RCC 7860 (cell line): Measurements from ENCODE around the gene RNFT2.
"Not testable (repeated sequence)": the region's sequence is repeated elsewhere in the genome, so short reads cannot be mapped to it uniquely, and the experiment has no call there.

Experiments
- DNase-seq: peaks from one replicate; pipeline ENCODE4 v3.0.0-alpha.2; 2015; ENCODE audit warnings: low spot score
- FAIRE-seq: peaks from 2 replicates; lab custom pipeline; 2012; peaks lifted over from hg19 to GRCh38; lab: Jason Lieb, UNC

The RNFT2 gene

DNA sequence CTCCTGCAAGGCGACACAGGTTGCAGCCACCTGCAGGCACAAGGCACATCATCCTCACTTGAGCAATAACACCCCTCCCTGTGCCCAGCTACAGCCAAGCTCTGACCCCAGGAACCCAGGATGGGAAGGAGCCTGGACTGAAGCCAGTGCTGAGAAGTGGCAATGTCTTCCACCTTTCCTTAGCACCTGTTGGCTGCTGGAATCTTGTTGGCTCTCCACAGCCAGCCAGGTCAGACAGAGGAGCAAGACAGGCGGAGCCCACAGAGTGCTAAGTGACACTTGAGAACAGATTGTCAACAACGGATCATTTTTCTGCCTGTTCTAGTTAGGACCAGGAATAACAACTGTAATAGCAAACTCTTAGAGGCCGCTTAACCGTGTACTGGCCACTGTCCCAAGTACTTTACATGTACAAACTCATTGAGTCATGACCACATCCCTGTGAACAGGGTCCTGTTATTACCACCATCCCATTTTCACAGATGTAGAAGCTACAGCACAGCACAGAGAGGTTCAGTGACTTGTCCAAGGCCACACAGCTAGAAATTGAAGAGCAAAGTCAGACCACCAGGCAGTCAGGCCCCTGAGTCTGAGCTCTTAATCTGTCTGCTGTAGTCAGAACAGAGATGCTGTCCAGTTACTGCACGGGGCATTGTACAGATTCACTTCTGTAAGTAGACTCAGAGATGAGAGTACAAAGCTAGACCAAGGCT lies 45.6 kb downstream of the RNFT2 start:
- DNase-seq (no peak), FAIRE-seq (no peak)

DNA sequence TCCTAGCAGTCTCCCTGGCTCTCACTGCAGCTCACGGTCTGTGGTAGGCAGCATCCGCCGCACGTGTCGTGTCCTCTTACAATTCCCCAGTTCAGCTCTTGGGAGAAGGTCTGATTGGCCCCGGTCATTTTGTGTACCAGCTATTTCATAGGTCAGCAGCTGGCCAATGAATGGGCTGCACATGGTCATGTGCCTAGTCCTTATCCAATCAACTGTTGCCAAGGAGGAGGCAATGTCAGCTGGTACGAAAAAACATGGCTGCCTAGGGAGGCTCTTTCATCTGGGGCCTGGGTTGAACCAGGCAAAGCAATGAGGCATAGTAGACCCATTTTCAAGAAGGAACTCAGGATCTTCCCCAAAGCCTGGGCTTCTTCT lies 46.1 kb downstream of the RNFT2 start:
- FAIRE-seq (no peak), DNase-seq (no peak)

DNA sequence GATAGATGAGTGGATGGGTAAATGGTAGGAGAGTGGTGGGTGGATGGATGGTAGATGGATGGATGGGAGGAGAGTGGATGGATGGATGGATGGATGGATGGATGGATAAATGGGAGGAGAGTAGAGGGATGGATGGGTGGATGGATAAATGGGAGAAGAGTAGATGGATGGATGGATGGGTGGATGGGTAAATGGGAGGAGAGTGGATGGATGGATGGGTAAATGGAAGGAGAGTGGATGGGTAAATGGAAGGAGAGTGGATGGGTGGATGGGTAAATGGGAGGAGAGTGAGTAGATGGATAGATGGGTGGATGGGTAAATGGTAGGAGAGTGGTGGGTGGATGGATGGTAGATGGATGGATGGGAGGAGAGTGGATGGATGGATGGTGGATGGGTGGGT lies 51.4 kb downstream of the RNFT2 start:
- not testable (repeated sequence) for DNase-seq, FAIRE-seq

DNA sequence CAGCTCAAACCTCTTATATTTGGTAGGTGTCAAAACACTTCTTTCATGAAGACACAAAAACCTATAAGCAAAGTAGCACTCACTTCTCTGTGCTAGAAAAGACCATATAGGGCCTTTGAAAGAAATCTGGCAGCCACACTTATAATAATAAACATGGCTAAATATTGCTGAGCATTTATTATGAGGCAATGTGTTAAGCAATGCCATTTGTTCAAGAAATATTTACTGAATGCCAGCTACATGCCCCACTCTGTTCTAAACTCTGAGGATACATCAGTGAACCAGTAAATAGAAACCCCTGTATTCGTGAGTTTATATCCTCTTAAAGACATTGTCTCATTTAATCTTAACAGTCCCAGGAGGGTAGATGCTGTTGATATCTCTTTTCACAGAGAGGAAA lies 52.0 kb downstream of the RNFT2 start:
- no peak for DNase-seq
- no peak for FAIRE-seq

DNA sequence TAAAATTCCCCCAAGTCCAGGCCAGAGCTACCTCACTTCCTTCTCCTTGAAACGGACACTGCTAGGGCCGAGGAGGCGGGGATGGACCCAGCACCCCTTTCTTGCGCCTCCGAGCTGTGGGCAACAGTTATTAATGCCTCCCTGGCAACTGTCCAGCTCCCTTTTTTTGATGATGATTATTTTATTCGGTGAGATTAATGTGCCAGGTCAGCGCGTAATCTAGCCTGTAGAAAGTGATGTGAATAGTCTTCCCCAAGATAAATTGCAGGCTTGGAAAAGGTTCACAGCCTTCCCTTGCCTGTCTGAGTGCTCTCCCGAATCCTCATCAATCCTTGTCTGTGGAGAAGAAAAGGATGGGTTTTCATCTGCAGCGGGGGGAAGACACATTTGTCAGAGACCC lies 54.3 kb downstream of the RNFT2 start:
- DNase-seq (no peak), FAIRE-seq (no peak)

DNA sequence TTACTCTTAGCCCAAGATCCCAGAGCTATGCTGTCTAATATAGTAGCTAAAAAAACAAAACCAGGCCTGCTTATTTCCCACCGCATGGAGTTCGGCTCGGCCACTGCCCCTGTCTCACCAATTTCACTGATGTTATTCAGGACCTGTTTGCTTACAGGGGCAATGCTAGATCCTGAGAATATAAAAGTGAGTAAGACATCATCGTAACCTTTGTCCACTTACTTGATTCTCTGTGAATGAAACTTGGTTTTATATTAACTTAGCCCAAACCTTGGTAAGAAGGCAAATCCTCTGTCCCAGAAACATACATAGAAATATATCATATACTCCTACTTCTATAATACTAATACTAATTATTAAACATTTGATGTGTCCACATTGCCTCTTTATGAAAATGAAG lies 56.6 kb downstream of the RNFT2 start:
- DNase-seq (no peak), FAIRE-seq (no peak)

DNA sequence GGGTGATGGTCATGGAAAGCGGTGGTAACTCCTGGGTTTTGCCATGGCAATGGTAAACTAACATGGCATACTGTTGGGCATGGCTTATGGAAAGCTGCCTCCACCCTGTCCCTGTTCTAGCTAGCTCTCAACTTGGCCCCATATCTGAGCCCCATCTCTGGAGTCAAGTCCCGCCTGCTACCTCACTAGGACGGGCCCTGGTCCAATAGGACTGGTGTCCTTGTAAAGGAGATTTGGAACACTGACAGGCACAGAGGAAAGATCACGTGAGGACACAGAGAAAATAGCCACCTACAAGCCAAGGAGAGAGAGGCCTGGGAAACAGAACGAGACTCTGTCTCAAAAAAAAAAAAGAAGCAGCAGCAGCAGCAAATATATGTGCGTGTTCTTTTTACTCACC lies 59.8 kb downstream of the RNFT2 start:
- DNase-seq (no peak), FAIRE-seq (no peak)

DNA sequence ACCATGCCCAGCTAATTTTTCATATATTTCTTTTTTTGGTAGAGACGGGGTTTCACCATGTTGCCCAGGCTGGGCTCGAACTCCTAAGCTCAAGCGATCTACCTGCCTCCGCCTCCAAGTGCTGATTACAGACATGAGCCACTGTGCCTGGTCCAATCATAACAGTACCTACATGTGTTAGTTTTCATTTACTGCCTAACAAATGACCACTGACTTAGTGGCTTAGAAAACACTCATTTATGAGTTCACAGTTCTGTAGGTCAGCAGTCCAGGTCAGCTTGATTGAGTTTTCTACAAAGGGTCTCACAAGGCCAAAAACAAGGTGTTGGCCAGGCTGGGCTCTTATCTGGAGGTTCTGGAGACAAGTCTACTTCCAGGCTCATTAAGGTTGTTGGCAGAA lies 60.6 kb downstream of the RNFT2 start:
- FAIRE-seq, result no peak
- DNase-seq, result no peak

DNA sequence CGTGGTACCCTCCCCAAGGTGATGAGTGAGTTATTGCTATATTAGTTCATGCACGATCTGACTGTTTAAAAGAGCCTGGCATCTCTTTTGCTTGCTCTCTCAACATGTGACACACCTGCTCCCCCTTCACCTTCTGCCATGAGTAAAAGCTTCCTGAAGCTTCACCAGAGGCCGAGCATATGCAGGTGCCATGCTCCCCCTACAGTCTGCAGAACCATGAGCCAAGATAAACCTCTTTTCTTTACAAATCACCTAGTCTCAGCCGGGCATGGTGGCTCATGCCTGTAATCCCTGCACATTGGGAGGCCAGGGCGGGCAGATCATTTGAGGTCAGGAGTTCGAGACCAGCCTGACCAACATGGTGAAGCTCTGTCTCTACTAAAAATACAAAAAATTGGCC lies 61.8 kb downstream of the RNFT2 start:
- no peak for FAIRE-seq
- DNase-seq, result no peak

DNA sequence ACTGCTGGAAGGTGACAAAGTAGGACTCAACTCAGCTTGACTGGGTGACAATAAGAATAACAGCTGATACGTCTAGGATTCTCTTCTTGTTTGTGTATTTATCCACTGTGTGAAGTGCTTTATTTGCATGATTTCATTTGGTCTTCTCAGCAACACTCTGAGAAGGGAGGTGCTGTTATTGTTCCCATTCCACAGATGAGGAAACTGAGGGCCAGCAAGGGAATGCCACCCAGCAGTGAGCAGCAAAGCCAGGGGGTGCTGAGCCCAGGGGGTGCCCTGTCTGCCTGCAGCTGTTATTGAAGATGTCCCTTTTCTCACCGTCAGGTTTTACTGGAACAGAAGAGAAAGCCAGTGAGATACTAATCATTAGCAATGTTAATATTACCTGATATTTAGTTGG lies 62.8 kb downstream of the RNFT2 start:
- FAIRE-seq, result no peak
- no peak for DNase-seq

DNA sequence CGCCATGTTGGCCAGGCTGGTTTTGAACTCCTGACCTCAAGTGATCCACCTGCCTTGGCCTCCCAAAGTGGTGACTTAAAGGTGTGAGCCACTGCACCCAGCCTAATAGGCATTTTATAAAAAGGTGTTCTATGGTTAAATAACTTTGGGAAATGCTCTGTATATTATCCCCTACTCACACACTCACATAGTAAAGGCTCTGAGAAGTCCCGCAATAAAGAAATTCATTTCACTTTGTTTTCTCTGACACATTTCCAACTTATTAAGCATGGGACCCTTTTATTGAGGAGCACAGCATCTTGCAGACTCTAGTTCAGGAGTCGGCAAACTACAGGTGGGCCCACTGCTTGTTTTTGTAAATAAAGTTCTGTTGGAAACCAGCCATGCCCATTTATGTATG lies 63.9 kb downstream of the RNFT2 start:
- FAIRE-seq (no peak), DNase-seq (no peak)

DNA sequence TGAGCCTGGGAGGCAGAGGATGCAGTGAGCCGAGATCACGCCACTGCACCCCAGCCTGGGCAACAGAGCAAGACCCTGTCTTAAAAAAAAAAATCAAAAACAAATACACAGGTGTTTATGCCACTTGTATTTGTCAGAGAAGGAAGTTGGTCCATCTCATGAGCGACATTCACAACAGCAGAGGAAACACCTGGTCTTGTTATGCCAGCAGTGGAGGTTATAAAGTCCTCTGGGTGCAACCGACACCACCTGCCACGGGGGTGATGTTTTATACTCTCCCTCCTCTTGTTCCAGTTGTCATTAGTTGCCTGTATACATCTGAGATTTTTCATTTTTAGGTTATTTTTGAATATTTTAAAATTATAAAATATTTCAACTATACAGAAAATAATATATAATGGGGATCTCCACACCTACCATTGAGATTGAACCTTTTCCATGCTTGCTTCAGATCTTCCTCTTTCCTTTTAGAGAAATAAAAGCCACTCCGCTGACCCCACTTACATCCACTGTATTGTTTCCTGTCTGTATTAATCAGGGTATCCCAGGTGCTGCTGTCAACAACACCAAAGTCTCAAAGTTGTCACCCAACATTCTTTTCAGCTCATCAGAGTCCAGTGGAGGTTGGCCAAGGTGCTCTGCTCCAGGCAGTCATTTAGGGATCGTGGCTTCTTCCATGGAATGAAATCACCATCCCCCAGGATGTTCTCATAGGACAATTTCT lies 65.1 kb downstream of the RNFT2 start:
- DNase-seq (no peak), FAIRE-seq (no peak)

DNA sequence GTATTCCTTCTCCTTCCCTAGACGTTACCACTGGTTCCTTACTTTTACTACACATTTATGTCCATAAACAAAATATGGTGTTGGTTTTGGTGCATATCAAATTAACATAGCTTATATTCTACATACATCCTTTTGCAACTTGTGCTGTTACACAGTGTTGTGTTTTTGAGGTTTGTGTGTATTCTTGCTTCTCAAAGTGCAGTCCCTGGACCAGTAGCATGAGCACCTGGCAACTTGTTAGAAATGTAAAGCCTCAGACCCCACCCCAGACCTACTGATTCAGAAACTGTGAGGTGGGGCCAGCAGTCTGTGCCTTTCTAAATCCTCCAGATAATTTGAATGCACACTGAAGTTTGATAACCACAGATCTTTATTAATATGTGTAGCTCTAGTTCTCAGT lies 65.9 kb downstream of the RNFT2 start:
- no peak for FAIRE-seq

DNA sequence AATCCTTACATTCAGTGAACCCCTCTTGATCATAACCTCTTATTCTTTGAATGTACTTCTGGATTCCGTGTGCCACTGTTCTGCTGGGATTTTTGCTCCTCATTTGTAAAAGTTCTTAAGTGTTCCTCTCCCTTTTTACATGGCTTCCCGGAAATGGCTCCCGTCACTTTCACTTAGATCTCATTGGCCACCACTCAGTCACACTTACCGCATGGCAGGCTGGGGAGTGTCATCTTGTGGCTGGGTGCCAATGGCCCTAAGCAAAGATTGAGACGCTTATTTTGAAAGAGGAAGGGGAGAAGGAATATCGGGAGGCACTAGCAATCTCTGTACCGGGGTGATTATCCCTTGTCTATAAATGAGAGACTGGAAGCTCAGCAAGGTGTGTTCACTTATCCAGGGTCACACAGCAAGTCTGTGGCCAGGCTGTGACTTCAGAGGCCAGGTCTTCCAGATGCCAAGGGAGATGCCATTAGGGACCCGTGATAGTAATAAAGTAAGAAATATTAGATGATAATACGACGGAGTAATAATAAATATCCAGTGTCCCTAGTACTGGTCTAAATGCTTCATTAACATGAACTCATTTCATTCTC lies 68.8 kb downstream of the RNFT2 start:
- DNase-seq, result no peak

More for the DNA sequence above, 65.9 kb downstream of the RNFT2 start:
- DNase-seq, result no peak

DNA sequence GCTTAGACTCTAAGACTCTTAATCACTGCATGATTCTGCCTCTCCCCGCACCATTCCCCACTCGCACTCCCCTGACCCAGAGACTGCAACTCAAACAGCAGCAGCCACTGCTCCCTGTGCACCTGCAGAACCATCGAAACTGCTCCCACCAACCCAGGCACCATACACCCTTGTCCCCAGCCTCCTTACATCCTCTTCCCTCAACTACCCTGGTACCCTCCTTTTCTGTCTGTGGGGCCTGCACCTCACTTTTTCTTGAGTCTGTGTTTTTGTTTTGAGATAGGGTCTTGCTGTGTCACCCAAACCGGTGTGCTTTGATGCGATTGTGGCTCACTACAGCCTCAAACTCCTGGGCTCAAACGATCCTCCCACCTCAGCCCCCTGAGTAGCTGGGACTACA lies 69.4 kb downstream of the RNFT2 start:
- FAIRE-seq (no peak), DNase-seq (no peak)

More for the DNA sequence above, 68.8 kb downstream of the RNFT2 start:
- FAIRE-seq, result no peak

DNA sequence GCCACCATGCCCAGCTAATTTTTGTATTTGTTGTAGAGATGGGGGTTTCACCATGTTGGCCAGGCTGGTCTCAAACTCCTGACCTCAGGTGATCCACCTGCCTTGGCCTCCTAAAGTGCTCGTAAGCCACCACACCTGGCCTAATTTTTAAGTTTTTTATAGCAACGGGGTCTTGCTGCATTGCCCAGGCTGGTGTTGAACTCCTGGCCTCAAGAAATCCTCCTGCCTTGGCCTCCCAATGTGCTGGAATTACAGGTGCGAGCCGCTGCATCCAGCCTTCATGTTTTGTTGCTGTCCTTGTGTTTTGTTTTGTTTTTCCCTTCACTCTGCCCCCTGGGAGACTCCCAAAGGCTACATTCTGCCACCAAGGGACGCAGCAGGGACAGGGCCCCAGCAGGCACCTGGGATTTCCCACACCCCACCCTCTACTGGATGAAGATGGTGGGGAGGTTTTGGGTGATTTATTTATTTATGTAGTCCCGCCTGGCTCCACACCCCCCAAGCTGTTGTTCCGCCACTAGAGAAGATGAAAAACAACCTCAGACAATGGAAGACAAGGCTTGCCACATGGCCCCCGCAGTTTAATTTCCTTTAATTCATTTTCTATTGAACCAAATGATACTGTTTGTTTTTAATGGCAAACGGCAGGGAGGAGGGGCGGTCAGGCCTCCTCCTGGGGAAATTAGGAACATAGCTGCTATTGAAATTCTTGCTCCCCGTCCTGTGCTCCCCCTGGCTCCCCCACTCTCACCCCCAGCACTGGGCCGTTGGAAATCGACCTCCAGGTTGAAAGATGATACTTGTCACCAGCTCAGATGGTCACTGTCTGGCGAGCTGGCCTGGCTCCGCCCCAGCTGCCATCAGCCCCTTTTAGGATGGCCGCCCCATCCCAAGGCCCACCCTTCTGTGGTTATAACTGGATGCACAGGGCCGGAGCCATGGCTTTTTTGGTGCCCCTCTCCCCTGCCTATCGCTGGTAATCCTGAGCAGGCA lies 70.3 kb downstream of the RNFT2 start:
- DNase-seq, result no peak
- FAIRE-seq, result no peak

DNA sequence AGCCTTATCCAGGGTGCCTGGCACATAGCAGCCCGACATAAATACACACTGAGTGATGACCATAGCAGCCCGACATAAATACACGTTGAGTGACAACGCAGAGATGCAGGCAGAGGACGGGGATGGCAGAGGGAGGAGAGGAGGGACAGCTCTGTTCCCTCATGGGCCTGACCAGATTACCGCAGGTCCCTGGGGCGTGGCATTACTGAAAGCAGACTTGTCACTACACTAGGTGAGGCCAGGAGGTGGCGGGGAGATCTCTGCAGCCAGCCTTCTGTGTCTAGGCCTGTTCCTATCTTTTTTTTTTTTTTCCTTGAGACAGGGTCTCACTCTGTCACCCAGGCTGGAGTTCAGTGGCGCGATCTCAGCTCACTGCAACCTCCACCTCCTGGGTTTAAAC lies 74.1 kb downstream of the RNFT2 start:
- no peak for FAIRE-seq
- DNase-seq, result no peak

DNA sequence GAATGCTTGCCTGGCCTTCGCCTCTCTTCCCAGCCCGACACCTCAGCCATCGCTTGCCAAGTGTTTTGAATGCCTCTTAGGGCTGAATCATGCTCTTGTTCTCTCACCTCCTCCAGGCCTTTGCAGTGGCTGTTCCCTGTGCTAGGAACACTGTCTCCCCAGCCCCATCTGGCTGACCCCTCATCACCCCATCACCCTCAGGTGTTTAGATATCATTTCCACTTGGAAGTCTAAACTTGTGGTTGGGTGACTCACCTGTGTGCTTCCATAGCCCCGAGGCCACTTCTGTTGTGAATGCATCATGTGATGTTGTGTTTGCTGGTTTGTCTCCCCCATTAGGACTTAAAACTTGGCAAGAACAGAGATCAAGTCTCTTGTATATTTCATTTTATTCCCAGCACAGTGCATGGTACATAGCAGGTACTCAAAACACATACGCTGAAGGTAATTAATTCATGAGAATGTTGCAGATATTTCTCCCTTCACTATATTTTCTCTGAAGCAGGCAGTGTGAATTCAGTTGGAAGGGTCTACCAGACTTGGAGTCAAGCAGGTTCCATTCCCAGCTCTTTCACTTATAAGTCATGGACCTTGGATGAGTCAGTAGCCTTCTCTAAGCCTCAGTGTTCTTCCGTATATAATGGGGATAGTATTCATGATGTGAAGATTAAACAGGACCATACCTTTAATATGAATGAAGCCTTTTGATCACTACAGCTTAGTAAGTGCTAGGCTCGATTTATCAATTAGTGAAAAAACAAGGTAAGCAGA lies 75.3 kb downstream of the RNFT2 start:
- DNase-seq (no peak), FAIRE-seq (no peak)

DNA sequence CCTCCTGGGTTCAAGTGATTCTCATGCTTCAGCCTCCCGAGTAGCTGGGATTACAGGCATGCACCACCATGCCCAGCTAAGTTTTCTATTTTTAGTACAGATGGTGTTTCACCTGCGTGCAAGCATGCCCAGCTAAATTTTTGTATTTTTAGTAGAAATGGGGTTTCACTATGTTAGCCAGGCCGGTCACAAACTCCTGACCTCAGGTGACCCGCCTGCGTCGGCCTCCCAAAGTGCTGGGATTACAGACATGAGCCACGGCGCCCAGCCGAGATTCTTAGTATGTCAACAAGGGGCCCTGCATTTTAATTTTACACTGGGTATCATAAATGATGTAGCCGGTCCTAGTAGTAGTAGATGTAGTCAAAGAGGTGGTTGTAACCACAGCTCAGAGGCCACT lies 76.7 kb downstream of the RNFT2 start:
- not testable (repeated sequence) for DNase-seq, FAIRE-seq

DNA sequence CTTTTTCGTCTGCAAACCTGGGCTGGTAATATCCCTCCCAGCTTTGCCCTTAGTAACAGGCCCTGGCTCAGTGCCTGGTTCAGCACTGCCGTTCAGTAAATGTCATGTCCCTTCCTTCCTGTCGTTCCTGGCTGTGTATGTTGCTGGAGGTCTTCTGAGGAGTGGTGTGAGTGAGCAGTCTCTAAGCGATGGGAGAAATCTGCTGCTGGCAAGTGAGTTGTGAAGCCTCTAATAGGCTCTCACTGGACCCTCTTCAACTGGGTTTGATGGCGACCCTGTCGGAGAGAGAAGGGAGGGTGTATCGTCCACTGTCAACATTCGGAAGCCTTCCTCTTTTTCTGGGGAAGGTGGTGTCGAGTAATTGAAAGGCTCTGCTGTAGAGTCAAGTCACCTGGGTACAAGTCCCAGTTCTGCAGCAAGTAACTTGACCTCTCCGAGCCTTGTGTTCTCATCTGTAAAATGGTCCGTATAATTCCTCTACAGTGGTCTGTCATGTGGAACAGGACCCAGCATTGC lies 80.3 kb downstream of the RNFT2 start:
- no peak for DNase-seq

More for the DNA sequence above, 80.3 kb downstream of the RNFT2 start:
- no peak for FAIRE-seq
